ENCODE results near the gene RBM42.

GRCh38 chr19:35639863-35640262, 11.0 kb downstream of the RBM42 start:
- TF ChIP-seq CTCF (IDR thresholded peaks at IDR 0.05), result no peak
- no peak for TF ChIP-seq EP300 (IDR thresholded peaks at IDR 0.05)
- no peak for TF ChIP-seq POLR2AphosphoS5 (IDR thresholded peaks at IDR 0.05)

Data from suprapubic skin (tissue), 4 donors.